Transverse colon (tissue), 3 donors: Measurements from ENCODE around the gene RAB4B.
"Not testable (repeated sequence)": the region's sequence is repeated elsewhere in the genome, so short reads cannot be mapped to it uniquely, and the experiment has no call there.

Experiments
- POLR2A ChIP-seq: fragments of 450-650 bp; IDR thresholded peaks from one replicate; pipeline ENCODE4 v1.6.1; 2016; ENCODE audit warnings: antibody characterized with exemption, mild to moderate bottlenecking, moderate library complexity
- TF ChIP-seq, protein P1 (sequence below), 5 experiments: fragments of 200-600 bp in 3 of 5; fragments of 450-650 bp in 2 of 5; sonication (generic) in 3 of 5; IDR thresholded peaks; 1 replicate in 2 of 5; 2 replicates in 3 of 5; pipeline ENCODE4 v1.5.1; 2016 to 2017; ENCODE audit warnings: antibody characterized with exemption in 5 of 5, inconsistent platforms in 3 of 5, mild to moderate bottlenecking in 2 of 5, moderate library complexity in 1 of 5

- TF ChIP-seq, protein P1, sequence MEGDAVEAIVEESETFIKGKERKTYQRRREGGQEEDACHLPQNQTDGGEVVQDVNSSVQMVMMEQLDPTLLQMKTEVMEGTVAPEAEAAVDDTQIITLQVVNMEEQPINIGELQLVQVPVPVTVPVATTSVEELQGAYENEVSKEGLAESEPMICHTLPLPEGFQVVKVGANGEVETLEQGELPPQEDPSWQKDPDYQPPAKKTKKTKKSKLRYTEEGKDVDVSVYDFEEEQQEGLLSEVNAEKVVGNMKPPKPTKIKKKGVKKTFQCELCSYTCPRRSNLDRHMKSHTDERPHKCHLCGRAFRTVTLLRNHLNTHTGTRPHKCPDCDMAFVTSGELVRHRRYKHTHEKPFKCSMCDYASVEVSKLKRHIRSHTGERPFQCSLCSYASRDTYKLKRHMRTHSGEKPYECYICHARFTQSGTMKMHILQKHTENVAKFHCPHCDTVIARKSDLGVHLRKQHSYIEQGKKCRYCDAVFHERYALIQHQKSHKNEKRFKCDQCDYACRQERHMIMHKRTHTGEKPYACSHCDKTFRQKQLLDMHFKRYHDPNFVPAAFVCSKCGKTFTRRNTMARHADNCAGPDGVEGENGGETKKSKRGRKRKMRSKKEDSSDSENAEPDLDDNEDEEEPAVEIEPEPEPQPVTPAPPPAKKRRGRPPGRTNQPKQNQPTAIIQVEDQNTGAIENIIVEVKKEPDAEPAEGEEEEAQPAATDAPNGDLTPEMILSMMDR (IDR thresholded peaks at IDR 0.05): not testable (repeated sequence)
- TF ChIP-seq POLR2A: not testable (repeated sequence)
Observed at GRCh38 chr19:40826312-40826698, 48.3 kb downstream of the RAB4B start.
